ENCODE measurements around the gene MTFP1.

The MTFP1 gene

GRCh38 chr22:30433227-30433626 lies 7.7 kb downstream of the MTFP1 start:
- H3K27me3 ChIP-seq (ENCODE audit: low read depth, low read length) = no peaks in the 10 kb centered on the region
- TF ChIP-seq, protein P1, sequence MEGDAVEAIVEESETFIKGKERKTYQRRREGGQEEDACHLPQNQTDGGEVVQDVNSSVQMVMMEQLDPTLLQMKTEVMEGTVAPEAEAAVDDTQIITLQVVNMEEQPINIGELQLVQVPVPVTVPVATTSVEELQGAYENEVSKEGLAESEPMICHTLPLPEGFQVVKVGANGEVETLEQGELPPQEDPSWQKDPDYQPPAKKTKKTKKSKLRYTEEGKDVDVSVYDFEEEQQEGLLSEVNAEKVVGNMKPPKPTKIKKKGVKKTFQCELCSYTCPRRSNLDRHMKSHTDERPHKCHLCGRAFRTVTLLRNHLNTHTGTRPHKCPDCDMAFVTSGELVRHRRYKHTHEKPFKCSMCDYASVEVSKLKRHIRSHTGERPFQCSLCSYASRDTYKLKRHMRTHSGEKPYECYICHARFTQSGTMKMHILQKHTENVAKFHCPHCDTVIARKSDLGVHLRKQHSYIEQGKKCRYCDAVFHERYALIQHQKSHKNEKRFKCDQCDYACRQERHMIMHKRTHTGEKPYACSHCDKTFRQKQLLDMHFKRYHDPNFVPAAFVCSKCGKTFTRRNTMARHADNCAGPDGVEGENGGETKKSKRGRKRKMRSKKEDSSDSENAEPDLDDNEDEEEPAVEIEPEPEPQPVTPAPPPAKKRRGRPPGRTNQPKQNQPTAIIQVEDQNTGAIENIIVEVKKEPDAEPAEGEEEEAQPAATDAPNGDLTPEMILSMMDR (IDR thresholded peaks at IDR 0.05; ENCODE audit: low read depth, low read length) = no peak
- TF ChIP-seq EZH2phosphoT487 (IDR thresholded peaks at IDR 0.05; ENCODE audit: low read depth) = no peak

DNA sequence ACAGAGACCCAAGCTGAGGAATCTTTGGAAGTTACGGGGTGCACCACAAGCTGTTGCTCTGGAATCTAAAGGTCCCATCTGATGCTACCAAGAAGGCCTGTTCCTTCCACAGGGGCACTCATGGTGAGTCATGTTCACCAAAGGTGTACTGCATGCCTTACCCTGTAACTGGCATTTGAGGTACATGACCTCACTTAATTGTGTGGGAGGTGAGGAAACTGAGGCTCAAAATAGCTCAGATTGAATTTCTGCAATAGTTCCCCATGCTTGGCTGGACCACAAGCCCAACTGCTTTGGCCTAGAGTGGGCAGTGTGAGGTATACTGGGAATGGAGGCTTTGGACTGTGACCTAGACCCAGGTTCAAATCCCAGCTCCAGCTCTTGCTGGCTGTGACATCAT lies 8.2 kb downstream of the MTFP1 start:
- Histone ChIP-seq H3K36me3 (replicated peaks; ENCODE audit: low read depth, low read length) (peaks cover 28% of the 10 kb centered on the region), H3K4me1 (ENCODE audit: low read length) (peaks cover 14% of the 10 kb centered on the region), H3K9me3 (ENCODE audit: insufficient read depth, low read length) (no peaks in the 10 kb centered on the region), H3K27ac (ENCODE audit: low read length) (no peak overlapping the region), H3K79me2 (ENCODE audit: low read length) (no peaks in the 10 kb centered on the region), H4K20me1 (ENCODE audit: insufficient read depth, low read length) (no peaks in the 10 kb centered on the region), H3K9ac (ENCODE audit: low read length) (no peak overlapping the region), H3K27me3 (ENCODE audit: low read depth, low read length) (no peaks in the 10 kb centered on the region), H2AFZ (ENCODE audit: low read depth, low read length) (no peak overlapping the region), H3K4me3 (ENCODE audit: low read length) (no peak overlapping the region), H3K4me2 (ENCODE audit: low read length) (no peak overlapping the region)
- no peak for TF ChIP-seq EZH2phosphoT487 (IDR thresholded peaks at IDR 0.05; ENCODE audit: low read depth)

More at GRCh38 chr22:30433227-30433626, 7.7 kb downstream of the MTFP1 start:
- Histone ChIP-seq H4K20me1 (ENCODE audit: insufficient read depth, low read length) (no peaks in the 10 kb centered on the region), H3K9ac (ENCODE audit: low read length) (no peak overlapping the region), H3K9me3 (ENCODE audit: insufficient read depth, low read length) (no peaks in the 10 kb centered on the region), H3K4me1 (ENCODE audit: low read length) (peaks cover 14% of the 10 kb centered on the region), H3K79me2 (ENCODE audit: low read length) (no peaks in the 10 kb centered on the region), H3K4me2 (ENCODE audit: low read length) (no peak overlapping the region), H3K4me3 (ENCODE audit: low read length) (no peak overlapping the region), H3K36me3 (replicated peaks; ENCODE audit: low read depth, low read length) (peaks cover 32% of the 10 kb centered on the region), H2AFZ (ENCODE audit: low read depth, low read length) (no peak overlapping the region), H3K27ac (ENCODE audit: low read length) (no peak overlapping the region)

DNA sequence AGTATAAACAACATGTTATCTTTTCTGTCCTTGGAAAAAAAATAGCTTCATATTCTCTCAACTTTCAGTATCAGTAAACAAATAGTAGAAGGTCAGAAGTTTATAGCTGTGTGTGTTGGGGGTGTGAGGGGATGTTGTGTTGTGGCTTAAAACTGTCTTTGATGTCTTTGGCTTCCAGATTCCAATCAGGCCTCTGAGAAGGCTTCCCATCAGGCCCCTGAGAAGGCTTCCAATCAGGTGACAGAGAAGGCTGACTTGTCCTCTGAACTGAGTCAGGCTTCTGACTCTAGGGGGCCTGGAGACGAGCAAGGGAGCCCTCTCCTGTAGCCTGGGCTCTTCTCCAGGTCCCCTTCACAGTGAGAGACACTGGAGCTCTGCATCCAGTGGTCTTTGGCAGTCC lies 9.3 kb downstream of the MTFP1 start:
- H3K79me2 ChIP-seq (ENCODE audit: low read length) = no peaks in the 10 kb centered on the region
- no peaks in the 10 kb centered on the region for H4K20me1 ChIP-seq (ENCODE audit: insufficient read depth, low read length)
- peak overlapping the region; percentile 83 for H3K4me3 ChIP-seq (ENCODE audit: low read length)
- H3K4me2 ChIP-seq (ENCODE audit: low read length) = peak overlapping the region; percentile 88
- no peak overlapping the region for H3K9ac ChIP-seq (ENCODE audit: low read length)
- no peaks in the 10 kb centered on the region for H3K9me3 ChIP-seq (ENCODE audit: insufficient read depth, low read length)
- H3K27me3 ChIP-seq (ENCODE audit: low read depth, low read length) = no peaks in the 10 kb centered on the region
- no peak for TF ChIP-seq EZH2phosphoT487 (IDR thresholded peaks at IDR 0.05; ENCODE audit: low read depth)
- TF ChIP-seq, protein P1 (IDR thresholded peaks at IDR 0.05; ENCODE audit: low read depth, low read length) = no peak
- peak overlapping the region; percentile 31; the same call in 1 of the 2 replicates for H3K27ac ChIP-seq (ENCODE audit: low read length)
- no peak overlapping the region for H2AFZ ChIP-seq (ENCODE audit: low read depth, low read length)
- H3K4me1 ChIP-seq (ENCODE audit: low read length) = peaks cover 14% of the 10 kb centered on the region
- peaks cover 22% of the 10 kb centered on the region for H3K36me3 ChIP-seq (replicated peaks; ENCODE audit: low read depth, low read length)

DNA sequence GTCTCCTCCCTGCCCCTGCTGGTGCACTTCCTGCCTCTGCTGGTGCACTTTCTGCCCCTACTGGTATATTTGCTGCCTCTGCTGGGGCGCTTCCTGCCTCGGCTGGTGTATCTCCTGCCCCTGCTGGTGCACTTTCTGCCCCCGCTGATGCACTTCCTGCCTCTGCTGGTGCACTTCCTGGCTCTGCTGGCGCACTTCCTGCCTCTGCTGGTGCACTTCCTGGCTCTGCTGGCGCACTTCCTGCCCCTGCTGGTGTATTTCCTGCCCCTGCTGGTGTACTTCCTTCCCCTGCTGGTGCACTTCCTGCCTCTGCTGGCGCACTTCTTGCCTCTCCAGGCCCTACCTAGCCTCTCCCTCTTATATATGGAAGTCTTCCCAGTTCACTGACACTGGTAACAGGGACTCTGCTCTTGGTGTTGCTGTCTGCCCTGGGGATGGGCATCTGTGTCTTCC lies 10.1 kb downstream of the MTFP1 start:
- Histone ChIP-seq H2AFZ (ENCODE audit: low read depth, low read length) (peak overlapping the region; percentile 92), H3K36me3 (replicated peaks; ENCODE audit: low read depth, low read length) (peaks cover 22% of the 10 kb centered on the region), H3K27me3 (ENCODE audit: low read depth, low read length) (no peaks in the 10 kb centered on the region), H3K4me3 (ENCODE audit: low read length) (peak overlapping the region; percentile 83), H4K20me1 (ENCODE audit: insufficient read depth, low read length) (no peaks in the 10 kb centered on the region), H3K4me2 (ENCODE audit: low read length) (peak overlapping the region; percentile 88), H3K27ac (ENCODE audit: low read length) (peak overlapping the region; percentile 31), H3K9ac (ENCODE audit: low read length) (peak overlapping the region; percentile 48; the same call in 1 of the 2 replicates), H3K9me3 (ENCODE audit: insufficient read depth, low read length) (no peaks in the 10 kb centered on the region), H3K4me1 (ENCODE audit: low read length) (peaks cover 14% of the 10 kb centered on the region), H3K79me2 (ENCODE audit: low read length) (no peaks in the 10 kb centered on the region)
- no peak for TF ChIP-seq EZH2phosphoT487 (IDR thresholded peaks at IDR 0.05; ENCODE audit: low read depth)
- TF ChIP-seq, protein P1 (IDR thresholded peaks at IDR 0.05; ENCODE audit: low read depth, low read length) = peak; percentile 22
